Fibroblast of lung (primary cell): ENCODE data around the gene RAPGEF5.

ENCODE experiments used
- EZH2 ChIP-seq: IDR thresholded peaks from 2 replicates; pipeline ENCODE4 v1.5.1; 2012; ENCODE audit warnings: low read length, control low read depth, mild to moderate bottlenecking; ENCODE audit errors: missing control alignments
- TF ChIP-seq, protein P1 (sequence below), 2 donors: IDR thresholded peaks in 1 of 2; conservative IDR thresholded peaks in 1 of 2; 1 replicate in 1 of 2; 2 replicates in 1 of 2; pipeline ENCODE4 v1.5.1; 2011 to 2012; ENCODE audit warnings: low read length in 2 of 2, control low read depth in 1 of 2, inconsistent platforms in 1 of 2, low read depth in 1 of 2, mild to moderate bottlenecking in 1 of 2

GRCh38 chr7:22255342-22255741 is 101.6 kb downstream of the RAPGEF5 start:
- TF ChIP-seq, protein P1, sequence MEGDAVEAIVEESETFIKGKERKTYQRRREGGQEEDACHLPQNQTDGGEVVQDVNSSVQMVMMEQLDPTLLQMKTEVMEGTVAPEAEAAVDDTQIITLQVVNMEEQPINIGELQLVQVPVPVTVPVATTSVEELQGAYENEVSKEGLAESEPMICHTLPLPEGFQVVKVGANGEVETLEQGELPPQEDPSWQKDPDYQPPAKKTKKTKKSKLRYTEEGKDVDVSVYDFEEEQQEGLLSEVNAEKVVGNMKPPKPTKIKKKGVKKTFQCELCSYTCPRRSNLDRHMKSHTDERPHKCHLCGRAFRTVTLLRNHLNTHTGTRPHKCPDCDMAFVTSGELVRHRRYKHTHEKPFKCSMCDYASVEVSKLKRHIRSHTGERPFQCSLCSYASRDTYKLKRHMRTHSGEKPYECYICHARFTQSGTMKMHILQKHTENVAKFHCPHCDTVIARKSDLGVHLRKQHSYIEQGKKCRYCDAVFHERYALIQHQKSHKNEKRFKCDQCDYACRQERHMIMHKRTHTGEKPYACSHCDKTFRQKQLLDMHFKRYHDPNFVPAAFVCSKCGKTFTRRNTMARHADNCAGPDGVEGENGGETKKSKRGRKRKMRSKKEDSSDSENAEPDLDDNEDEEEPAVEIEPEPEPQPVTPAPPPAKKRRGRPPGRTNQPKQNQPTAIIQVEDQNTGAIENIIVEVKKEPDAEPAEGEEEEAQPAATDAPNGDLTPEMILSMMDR (conservative IDR thresholded peaks at IDR 0.05 in 1 of 2, IDR thresholded peaks at IDR 0.05 in 1 of 2; ENCODE audit: low read depth in 1 of 2, low read length in 2 of 2): no peak
- no peak for TF ChIP-seq EZH2
